NCI-H2227 (cell line): ENCODE data around the gene ADPRM.

ENCODE experiments used
- DNase-seq: peaks from one replicate; lab custom pipeline; 2025; ENCODE audit not compliant: unreplicated experiment; lab: John Stamatoyannopoulos, UW

Gene ADPRM

GRCh38 chr17:10739386-10739785, 42.0 kb downstream of the ADPRM start:
- peak; percentile 18 for DNase-seq

- DNase-seq: no peak
These were observed 44.2 kb downstream of the ADPRM start for GRCh38 chr17:10741416-10742135.

- DNase-seq: no peak
These were observed 45.0 kb downstream of the ADPRM start for GRCh38 chr17:10742431-10742830.

GRCh38 chr17:10743316-10744009, 46.1 kb downstream of the ADPRM start:
- DNase-seq: no peak

- DNase-seq: no peak
These were observed 47.2 kb downstream of the ADPRM start for GRCh38 chr17:10744501-10745000.

GRCh38 chr17:10745231-10745630, 47.8 kb downstream of the ADPRM start:
- DNase-seq: peak; percentile 50

- DNase-seq: no peak
These were observed 51.3 kb downstream of the ADPRM start for GRCh38 chr17:10748531-10749181.

- no peak for DNase-seq
These were observed 52.8 kb downstream of the ADPRM start for GRCh38 chr17:10750210-10750609.

GRCh38 chr17:10751563-10751962, 54.2 kb downstream of the ADPRM start:
- DNase-seq: no peak

- no peak for DNase-seq
These were observed 55.3 kb downstream of the ADPRM start for GRCh38 chr17:10752696-10753095.

- DNase-seq: no peak
These were observed 56.7 kb downstream of the ADPRM start for GRCh38 chr17:10754109-10754508.

- DNase-seq: no peak
These were observed 57.6 kb downstream of the ADPRM start for GRCh38 chr17:10754861-10755591.

GRCh38 chr17:10755592-10756127, 58.3 kb downstream of the ADPRM start:
- DNase-seq: no peak

- DNase-seq: no peak
These were observed 58.8 kb downstream of the ADPRM start for GRCh38 chr17:10756185-10756584.

- DNase-seq: no peak
These were observed 59.2 kb downstream of the ADPRM start for GRCh38 chr17:10756619-10757018.

- DNase-seq: no peak
These were observed 59.7 kb downstream of the ADPRM start for GRCh38 chr17:10757067-10757466.

- DNase-seq: no peak
These were observed 60.3 kb downstream of the ADPRM start for GRCh38 chr17:10757647-10758046.

- no peak for DNase-seq
These were observed 60.7 kb downstream of the ADPRM start for GRCh38 chr17:10758062-10758461.
